HG02943 (cell line): Measurements from ENCODE around the gene VAV3.

Source experiments
- ATAC-seq: cut with Tn5 transposase; IDR thresholded peaks from one replicate; pipeline ENCODE4 v1.9.1; 2021; ENCODE audit warnings: mild to moderate bottlenecking, low read depth, moderate library complexity; ENCODE audit not compliant: unreplicated experiment

The VAV3 gene

DNA sequence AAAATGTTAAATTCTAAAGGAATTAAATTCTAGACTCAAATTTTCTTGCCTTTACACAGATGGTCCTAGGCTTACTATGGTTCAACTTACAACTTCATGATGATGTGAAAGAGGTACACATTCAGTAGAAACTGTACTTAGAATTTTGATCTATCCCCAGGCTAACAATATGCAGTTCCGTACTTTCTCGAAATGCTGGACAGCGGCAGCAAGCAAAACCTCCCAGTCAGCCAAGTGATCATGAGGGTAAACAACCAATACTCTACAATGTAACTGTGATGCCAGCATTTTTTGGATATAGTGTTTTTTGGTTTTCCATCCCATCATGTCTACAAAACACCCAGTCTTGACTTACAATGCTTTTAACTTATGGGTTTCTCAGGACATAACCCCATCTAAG lies 25.7 kb downstream of the VAV3 start:
- no peak for ATAC-seq

DNA sequence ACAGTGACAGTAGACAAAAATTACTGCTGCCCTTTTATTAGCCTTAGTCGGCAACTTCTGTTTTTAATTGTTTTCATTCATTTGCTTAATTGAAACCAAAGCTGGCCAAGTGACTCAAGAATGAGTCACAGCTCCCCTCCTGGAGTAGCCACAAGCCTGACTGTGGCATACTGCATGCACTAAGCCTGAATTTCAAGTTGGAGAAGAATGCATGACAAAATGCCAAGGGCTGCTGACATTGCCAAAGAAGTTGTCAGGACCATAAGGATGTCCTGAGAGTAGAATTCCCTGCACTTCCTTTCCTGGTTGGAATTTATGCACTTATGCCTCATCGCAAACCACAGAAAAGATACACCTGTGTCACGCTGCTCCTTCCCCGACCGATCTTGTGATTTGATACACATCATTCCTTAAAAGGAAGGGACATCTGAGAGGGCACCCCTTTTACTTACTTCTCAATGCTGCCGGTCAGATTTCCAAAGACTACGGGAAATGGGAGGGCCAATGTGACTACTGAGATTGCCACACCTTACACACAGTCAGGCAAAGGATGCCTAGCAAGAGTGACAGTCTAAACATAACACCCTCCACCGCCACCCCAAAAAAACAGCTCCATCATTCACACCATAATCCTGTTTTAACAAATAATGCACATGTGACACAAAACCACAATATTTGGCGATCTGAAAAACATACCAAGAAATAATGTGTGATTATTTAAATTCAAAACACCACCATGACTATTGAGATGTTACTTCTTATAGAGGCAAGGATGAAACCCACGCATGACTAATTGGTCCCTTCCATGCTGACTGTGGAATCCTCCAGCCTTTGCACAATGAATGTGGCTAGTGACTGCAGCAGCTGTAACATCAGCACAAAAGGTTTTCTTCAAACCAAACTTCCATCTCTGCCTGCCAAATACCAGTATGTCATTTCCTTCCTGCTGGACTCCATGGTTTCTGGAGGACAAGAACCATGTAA lies 28.2 kb downstream of the VAV3 start:
- ATAC-seq, result no peak

DNA sequence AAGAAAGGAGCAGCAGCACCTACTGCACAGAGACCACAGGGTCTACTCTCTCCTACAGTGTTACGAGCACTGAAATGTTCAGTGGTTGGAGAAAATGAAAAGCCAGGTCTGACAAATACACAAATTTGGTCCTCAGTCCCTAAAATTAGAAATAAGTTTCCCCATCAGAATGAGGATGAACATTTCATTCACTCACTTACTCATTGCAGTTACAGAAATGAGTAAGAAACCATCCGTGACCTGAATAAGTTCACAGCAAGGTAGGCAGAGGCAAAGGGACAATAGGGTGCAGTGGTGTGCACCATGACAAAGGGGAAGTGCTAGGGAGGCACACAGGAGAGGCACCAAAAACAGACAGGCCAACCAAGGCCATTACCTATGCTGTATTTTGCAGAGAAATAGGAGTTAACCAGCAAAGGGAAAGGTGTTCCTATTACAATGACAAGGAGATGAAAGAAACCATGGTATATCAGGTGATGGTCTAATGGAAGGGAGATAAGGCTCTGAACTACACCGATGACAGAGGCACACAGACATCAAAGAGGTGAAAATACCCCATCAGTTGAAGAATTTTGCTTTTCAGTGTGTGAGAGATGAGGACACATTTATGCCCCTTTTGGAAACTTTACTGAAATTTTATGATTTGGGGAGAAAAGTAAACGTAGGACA lies 29.4 kb downstream of the VAV3 start:
- peak; percentile 68 for ATAC-seq

DNA sequence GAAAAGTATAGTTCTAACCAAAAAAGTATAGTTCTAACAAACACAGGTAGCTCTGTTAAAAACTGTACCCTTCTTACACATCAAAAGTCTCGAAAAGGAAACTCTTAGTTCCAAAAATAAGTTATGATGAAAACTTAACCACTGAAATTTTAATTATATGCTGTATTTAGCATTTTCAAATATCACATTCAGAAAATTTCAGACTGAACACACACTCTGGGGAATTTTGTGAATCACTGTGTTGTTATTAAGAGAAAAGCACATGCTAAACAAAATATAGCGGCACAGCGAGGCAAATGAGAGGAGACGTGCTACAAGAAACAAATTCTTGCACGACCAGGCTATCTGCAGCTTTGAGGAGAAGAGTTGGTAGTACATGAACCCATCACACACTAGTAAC lies 30.4 kb downstream of the VAV3 start:
- ATAC-seq, result no peak

DNA sequence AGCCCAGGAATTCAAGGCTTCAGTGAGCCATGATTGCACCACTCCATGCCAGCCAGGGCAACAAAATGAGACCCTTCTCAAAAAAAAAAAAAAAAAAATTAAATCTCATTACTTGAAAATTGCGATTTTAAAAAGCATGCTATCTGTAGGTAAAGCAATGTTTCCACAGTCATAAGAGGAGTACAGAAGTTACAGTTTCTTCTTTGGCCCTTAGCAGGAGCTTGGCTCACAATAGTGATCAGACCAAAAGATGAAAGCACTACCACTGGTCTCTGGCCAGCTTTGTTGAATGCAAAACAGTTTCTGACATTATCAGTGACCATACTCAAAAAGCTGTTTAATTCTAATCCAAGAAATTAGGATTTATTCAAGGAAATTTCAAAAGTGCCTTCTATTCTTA lies 31.2 kb downstream of the VAV3 start:
- ATAC-seq, result no peak

DNA sequence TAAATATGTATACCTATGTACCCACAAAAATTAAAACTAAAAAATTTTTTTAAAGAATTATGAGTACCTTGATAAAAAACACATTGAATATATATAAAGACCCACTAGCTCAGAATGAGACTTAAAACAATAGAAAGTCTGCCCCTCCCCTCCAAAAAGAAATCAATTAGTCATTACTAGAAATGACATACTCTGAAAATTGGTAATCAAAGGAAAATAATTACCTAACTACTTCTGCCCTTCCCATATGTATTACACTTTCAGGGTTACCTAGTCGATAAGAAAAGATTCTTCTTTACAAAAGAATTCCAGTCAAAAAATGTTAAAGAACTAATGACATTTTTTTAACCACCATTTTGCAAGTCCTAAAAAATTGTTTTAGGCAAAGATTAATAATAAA lies 34.7 kb downstream of the VAV3 start:
- ATAC-seq, result no peak

DNA sequence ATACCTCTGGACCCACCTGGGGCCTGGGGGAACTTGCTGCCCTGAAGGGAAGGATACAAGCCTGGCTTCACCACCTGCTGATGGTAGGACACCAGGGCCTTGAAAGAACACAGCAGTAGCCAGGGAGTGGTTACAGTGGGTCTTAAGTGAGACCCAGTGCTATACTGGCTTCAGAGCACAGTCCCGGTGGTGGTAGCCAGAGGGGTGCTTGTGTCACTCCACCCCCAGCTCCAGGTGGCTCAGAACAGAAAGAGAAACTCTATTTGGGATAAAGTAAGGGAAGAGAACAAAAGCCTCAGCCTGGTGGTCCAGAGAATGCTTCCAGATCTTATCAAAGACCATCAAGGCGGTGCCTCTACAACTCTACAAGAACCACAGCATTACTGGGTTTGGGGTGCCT lies 37.2 kb downstream of the VAV3 start:
- no peak for ATAC-seq

DNA sequence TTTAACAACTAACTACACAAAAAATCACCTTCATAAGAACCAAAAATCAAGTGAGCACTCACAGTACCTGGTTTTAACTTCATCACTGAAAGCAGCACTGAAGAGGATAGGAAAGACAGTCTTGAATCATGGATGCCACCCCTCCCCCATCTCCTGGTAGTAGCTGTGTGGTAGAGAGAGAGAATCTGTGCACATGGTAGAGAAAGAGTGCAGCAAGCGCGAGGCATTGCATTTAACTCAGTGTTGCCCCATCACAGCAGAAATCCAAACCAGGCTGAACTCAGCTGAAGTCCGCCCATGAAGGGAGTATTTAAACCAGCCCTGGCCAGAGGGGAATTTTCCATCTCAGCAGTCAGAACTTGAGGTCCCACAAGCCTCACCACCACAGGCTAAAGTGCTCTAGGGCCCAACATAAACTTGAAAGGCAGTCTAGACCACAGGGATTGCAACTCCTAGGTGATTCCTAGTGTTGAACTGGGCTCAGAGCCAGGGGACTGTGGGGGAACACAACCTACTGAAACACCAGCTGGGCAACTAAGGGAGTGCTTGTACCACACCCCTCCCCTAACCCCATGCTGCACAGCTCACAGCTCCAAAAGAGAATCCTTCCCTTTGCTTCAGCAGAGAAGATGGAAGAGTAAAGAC lies 38.4 kb downstream of the VAV3 start:
- no peak for ATAC-seq

DNA sequence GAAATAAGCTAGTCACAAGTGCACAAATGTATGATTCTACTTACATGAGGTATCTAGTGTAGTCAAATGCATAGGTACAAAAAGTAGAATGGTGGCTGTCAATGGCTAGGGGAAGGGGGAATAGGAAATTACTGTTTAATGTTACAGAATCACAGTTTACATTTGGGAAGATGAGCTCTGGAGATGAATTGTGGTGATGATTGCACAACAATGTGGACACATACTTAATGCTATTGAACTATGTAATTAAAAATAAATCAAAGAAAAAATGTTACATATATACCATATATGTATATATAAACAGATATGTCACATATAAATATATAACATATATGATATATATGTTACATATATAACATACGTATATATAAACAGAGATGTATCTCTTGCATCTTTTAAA lies 39.4 kb downstream of the VAV3 start:
- no peak for ATAC-seq

DNA sequence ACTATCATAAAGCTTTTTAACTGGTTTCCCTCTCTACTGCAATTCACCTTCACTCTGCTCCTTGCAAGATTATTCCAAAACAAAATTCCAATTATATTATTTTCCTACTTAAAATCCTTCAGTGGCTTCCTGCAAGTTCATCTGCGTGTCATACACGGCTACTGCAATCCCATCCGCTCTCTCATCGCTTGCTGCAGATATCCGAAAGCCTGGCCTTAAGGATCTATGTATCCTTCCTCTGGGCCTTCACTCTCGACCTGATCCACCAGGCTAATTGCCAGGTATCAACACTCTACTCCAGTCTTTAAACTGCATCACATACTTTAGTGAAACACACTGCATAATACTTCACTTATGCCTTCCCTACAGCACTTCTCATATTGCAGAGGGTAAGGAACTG lies 44.0 kb downstream of the VAV3 start:
- no peak for ATAC-seq

DNA sequence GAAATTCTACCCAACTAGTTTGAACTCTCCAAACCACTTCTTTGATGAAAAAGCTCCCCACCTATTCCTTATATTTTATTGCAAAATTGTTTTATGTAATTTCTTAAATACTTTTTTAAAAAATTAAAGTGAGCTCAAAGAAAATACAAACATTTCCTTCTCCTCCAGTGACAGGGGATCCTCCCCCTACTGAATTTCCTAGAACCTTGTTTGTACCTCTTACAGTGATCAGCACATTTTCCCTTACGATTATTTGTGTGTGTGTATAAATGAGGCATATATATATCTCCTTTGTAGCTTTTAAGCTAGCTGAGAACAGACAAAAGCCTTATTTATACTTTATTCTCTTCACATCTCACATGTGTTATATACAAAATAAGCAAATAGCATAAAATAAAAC lies 44.4 kb downstream of the VAV3 start:
- ATAC-seq, result no peak

DNA sequence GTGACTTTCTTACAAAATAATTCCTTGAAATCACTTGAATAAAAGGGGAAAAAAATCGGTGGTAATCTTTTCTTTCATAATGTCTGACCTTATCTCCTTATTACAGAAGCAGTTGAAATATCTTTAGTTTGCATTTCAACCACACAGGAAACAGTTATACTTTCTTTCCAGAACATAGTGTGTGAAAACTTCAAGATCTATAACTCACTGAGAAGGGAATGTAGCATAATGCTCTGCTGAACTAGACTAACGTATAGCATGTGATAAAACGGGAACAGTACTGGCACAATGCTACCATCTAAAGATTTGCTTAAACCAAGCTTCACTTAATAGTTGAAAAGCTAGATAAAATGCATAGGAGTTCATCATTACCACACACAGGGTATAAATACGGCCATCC lies 45.0 kb downstream of the VAV3 start:
- no peak for ATAC-seq

DNA sequence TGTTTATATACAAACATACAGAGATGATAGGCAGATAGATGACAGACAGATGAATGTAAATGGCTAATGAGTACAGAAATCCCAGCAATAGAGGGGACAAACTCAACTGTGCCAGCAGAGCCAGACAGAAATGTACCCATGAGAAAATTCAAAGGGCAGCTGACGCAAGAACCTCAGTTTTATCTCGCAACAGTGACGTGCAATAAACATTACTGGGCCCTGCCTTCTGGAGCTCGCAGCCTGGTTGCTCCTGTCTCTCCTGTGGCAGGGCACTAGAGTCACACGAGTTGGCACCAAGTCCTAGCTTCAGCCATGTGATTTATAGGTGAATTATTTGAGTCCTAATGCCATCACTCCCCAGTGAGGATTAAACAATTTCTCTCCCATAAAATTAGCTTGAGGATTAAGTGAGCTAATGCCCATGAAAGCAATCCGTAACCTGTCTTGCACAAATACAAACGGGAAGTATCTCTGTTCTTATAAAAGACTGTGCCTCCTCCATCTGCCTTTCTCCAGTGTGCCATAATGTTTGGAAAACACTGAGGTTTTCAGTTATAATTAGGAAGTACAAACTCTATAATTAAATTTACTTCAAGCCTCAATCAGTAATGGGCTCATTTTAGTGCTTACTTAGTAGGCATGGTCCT lies 50.7 kb downstream of the VAV3 start:
- no peak for ATAC-seq

DNA sequence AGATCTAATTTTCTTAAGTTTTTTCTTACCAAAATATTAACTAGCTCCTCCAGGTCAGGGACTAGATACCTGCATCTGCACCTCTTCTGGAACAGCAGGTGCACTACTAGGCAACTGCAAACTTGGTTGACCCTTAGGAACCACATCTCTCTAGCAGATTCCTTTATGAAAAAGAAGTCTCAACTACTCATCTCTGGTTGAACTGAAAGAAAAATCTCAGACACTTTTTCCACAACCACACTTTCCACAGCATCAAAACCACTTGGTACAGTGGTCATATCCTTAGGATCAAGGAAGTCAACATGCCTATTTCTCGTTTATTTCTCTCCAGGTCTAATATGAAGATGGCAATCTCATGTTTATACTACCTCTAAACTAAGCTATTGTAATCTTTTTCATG lies 52.3 kb downstream of the VAV3 start:
- ATAC-seq, result no peak

DNA sequence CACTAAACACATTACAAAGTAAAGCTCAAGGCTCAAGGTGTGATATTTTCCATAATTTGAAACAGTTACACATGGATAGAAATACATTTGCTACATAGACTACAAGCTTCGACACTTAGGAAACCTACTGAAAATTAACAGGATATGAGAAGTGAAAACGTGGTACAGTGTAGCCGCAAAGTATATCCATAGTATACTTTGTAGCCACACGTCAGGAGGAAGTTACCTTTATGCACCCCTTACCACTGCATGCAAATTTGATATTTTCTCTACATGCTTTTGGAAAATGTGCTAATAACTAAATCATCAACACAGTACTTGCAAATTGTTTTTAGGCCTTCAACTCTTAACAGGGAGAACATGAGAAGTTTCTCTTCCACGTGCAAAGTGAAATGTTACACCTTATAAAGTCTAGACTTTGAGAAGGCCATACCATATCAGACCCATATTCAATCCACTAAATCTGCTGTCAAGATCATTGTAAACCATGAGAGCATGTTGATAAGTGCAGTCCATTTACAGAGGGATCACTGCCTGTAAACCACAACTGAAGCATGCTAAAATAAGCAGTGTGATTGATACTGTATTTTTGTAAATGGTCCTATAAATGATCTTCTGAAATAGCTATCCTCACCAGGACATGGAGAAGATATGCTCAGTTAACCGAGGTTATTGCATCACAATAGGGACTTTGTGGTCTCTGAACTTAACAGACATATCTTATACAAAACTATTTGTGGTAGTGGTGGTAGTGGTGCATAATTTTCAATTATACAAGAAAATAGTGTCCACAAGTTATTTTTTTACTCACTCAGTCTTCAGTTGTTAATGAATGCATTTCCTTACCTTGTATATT lies 64.7 kb downstream of the VAV3 start:
- ATAC-seq, result no peak

DNA sequence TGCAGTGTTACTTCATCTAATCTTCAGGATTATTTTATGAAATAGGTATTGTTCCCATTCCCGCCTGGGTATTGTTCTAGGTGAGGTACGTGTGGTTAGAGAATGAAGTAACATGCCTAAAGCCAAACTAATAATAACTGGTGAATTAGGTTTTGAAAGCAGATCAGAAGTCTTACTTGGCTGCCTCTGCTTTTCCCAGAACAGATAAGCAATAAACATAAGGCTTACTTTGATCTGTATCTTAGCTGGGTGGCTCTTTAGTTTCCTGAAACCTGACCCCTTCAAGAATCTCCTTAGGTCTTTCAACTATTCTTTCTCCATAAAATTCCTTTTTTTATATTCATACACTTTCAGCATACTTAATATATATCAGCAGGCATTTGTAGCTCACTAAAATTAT lies 65.3 kb downstream of the VAV3 start:
- ATAC-seq, result no peak

DNA sequence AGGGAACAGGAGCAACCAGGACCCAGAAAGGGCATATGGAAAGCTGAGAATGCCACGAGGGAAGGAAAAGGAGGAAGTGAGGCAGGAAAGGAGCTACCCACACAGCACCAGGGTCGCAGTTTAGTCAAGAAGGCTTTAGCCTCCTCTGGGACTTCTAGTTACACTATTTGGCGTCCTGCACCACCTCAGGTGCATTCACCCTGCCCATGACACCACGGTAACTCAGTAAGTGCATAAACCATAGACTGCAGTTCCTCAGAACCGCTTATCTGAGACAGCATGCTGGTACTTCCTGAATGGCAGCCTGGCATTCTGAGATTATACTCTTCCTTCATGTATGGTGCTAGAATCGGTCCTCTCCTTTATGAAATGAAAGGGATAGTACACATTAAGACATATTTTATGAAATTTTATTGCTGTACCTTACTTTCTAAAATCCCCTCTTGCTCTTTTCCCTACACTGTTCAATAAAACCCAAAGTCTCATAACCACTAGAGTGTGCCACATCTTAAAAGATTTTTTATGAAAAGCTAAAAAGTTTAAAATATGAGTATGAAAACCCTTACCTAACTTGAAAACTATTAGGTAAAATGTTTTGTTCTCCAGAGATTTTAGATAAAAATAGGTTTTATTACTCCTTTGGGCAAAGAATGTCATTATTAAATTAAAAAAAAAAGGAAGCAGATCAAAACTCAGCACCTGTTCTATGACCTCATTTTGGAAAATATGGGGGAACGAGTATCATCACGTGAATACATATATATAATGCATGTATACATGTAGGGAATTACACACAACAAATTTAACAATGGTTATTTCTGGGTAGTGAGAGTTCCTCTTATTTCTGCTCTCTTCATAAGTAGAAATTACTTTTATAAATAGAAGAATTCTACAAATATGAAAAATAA lies 67.3 kb downstream of the VAV3 start:
- ATAC-seq, result no peak

DNA sequence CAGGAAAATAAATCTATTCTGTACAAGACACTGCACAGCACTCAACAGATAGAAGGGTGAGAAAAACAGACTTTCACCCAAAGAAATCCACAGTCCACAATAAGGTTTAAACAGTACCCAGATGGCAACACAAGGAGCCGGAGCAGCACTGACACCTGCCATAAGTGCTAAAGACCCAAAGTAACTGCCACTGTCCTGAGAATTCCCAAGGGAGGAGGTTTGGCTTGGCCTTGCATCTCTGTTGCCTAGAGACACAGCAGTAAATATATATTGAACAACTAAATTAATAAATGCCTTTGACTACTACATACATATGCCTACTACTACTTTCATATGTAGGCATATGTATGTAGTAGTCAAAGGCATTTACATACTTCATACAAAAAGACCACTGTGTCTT lies 68.0 kb downstream of the VAV3 start:
- ATAC-seq, result no peak

DNA sequence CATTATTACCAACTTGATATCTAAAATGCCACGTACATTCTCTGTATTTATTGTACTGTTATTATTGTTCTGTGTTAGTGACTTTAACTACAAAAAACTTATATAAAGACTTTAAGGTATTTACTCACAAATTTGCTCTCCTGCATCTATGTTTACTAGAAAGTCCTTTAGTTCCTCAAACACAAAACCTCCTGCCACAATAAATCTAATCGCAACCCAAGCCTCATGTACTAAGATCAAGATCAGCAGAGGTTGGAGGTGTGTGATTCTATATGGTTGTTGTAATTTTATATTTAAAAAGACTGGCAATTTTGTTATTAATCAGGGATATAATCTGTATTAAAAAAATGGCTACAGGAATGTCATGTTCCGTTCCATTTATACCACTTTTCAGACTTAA lies 68.6 kb downstream of the VAV3 start:
- no peak for ATAC-seq
